CD4-positive, alpha-beta T cell treated with Interleukin-6 at 100 ng/mL for 8 hours (primary cell): ENCODE results near the gene HTR5A.

Source experiments
- DNase-seq: peaks from one replicate; pipeline ENCODE4 v3.0.0-alpha.2; 2020; ENCODE audit warnings: mixed read lengths, low spot score

HTR5A gene

DNA sequence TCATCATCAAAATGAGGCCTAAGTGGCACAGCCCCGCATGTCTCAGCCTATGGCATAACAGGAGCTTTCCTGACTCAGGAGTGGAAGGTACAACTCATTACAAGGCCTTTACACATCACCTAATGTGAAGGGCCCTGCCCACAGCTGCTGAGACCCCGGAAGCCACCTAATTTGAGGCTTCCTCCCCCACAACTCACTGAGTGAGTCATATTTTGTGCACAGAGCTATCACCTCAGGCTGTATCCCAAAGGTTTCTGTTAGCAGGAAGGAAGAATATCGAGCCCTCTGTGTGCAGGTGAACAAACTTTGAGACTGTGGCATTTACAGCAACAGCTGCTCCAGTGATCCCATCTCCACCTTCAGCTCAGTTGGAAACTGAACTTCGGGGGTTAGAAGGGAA lies 20.6 kb downstream of the HTR5A start:
- no peak for DNase-seq

DNA sequence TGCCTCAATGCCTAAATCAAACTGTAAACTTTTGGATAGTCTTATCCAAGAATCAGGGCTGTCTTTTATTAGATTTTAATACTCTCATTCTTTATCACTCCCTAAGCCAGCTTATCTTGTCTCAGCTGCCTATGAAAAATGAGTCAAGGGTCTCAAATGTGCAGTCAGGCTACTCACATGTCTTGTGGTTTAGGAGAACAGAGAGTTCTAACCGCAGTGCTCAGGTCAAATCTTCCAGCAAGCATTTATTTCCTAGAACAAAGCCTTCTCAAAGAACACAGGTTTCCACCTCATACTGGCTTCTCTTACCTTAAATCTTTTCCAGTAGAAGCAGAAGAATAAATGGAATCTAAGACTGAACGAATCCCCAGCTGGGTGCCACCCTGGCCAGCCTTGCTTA lies 23.5 kb downstream of the HTR5A start:
- DNase-seq = no peak

DNA sequence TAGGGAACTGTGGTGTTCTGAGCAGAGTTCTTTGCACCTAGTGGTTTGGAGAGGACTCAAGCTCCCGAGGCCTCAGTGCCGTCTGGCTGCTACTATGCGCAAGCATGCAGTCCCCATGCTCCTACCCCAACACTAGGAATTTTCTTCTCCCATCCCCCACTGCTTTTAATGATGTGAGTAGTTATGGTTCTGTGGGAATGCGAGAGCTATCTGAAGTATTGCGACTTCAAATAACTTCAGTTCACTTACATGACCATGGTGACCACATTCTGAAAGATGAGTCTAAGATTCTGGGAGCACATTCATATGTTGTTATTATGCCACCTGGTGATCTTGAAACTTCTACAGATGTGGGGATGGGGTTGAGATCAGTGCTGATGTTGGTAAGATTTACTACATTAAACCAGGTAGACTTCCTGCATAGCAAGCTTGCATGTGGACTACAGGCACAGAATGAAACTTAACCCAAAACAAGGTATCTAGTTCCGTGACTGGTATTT lies 24.6 kb downstream of the HTR5A start:
- DNase-seq = no peak

DNA sequence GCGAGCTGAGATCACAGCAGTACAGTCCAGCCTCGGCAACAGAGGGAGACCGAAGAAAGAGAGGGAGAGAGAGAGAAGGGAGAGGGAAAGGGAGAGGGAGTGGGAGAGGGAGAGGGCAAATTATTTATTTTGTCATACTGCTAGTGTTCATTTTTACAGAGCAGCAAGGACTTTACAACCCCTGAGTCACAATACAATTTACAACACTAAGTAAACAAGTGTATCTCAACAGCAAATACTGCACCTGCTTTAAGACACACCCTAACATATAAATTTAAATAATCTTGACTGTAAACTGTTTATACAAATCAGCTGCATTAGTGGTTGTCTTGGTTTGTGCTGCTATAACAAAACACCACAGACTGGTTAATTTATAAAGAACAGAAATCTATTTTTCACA lies 27.2 kb downstream of the HTR5A start:
- DNase-seq = no peak

DNA sequence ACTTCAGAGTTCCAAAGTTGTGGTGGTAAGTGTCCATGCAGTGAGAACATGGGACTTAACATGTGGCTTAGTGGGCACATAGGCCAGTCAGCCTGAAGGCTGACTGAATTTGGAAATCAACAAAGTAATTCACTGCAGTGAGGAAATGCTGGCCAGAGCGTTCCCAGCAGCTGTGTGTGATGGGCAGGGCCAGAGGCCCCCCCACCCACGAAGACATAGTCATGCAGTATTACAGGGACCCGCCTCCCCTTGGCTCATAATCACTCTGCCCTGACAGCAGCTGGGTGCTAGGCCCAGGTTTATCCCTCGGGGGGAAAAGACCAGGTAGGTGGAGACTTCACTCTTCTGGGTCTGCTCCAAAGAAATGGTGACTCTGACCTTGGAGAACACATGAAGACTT lies 33.7 kb downstream of the HTR5A start:
- DNase-seq = no peak

DNA sequence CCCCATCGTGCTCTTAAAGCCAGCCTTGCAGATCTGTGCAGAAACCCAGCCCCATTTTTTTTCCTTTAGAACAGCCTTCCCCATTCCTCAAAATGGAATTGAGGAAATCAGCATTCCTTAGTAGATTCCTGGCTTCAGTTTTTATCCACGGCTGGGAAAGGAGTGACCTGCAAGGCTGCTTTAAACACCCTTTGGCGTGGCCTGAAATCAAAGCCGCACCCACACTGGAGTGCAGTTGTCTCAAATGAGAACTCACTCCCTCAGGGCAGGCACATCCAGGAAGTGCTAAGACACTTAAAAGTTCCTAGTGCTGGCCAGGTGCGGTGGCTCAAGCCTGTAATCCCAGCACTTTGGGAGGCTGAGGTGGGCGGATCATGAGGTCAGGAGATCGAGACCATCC lies 34.8 kb downstream of the HTR5A start:
- no peak for DNase-seq

DNA sequence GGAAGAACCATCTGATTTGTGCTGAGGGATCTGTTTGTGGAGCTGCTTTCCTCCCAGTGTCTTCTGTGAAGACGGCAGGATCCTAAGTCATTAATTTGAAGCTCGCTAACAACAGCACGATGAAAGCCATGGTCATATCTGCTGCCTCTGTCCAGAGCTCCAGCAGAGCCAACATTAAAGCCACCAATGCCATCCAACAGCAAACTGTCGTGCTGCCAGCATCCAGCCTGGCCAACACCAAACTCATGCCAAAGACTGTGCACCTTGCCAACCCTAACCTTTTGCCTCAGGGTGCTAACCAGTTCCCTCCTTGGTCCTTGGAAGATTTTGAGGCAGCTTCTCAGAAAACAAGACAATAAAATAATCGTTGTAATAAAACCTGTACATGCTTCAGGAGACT lies 36.2 kb downstream of the HTR5A start:
- DNase-seq = no peak

DNA sequence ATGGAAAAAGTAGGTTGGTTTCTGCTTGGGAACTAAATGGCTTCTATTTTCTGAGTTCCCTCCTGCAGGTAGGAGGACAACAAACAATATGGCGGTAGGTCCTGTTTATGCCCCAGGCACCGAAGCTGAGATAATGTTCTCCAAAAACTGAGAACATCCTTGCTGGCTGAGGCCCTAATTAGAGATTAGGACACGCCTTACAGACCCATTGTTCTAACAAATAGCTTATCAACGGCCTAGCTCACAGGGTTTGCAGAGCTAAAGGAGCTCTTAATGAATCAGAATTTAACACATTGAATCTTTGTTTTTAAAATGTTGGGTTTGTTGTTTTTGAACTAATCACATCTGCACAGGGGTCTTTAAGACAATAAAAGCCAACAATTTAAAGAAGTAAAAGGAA lies 37.0 kb downstream of the HTR5A start:
- no peak for DNase-seq

DNA sequence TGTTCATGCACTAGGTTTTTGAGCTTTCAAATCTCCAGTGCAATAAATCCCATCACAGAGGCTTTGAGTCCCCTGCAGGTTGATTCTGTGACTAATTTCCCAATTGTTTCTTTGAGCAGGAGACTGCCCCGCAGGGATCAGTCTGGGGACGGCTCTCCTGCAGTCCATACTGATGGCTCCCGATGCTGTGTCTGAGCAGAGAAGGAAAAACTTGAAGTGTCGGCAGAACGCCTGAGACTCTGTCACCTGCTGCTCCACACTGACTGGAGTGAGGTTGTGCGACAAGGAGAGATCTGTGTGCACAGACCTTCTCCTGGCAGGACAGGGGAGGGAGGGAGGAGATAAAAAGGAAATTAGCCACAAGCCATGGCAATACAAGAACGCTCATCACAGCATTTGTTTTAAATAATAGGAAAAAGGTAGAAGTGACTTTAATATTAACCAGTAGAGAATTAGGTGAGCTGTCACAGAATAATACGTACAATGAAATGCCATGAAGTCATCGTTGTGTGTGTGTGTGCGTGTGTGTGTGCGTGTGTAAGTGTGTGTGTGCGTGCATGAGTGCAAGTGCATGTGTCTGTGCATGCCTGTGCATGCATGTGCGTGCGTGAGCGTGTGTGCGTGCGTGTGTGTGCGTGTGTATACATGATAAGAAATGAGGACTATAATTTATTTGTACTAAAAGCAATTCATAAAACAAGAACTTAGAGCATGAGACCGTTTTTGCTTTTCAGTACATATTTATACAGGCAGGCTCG lies 38.2 kb downstream of the HTR5A start:
- DNase-seq = no peak

DNA sequence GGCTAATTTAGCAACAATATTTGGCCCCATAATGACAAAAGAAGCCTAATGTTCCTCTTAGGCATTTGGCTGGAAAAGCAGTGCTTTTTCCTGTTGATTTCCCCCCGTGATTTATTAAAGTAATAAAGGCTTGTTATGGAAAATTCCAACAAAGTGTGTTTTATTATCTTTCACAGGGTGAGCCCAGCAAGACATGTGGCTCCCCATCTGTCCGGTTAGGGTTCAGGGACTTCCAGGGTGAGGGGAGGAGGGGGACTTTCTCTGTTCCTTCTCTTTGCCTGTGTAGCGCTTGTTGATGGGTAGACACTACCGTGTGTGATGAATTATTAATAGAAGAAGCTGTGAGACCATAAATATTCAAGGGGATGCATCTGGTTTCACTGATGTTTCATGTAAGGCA lies 39.0 kb downstream of the HTR5A start:
- no peak for DNase-seq

DNA sequence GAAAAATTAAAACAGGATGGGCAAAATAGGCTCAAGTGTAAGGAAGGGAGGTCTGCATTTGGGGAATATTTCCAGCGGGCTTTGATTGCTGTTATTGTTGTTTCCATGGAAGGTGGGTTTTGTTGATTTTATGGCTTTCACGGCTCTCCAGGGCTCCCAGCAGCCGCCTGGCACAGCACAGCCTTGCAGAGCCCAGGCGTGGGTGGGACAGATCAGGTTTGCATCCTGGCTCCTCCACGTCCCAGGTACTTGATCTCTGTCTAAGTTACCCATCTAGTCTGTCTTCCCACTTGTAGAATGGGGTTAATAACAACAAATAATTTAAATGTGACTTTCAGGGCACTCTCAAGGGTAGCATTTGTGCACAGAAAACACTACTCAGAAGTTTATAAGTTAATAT lies 45.2 kb downstream of the HTR5A start:
- DNase-seq = no peak

DNA sequence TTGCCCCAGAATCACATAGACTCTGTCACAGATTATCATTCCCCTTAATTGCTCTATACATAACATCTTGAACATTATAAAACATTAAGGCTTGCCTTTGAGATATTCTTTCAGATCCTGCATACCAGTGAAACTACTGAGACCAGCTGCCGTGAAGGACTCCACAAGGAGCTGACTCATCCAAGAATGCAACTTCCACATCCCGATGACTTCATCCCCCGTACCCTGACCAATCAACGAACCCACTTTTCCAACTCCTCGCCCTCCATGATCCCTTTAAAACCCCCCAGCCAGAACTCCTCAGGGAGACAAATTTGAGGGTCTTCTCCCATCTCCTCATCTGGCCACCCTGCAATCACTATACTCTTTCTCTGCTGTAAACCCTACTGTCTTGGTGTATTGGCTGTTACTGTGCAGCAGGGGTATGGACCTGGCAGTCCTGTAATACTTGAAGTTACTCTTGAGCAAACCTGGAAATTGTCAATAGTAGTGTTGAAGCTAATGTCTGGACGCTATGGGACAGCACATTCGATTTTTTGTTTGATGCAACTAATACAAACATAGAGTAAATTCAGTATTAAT lies 49.8 kb downstream of the HTR5A start:
- no peak for DNase-seq

DNA sequence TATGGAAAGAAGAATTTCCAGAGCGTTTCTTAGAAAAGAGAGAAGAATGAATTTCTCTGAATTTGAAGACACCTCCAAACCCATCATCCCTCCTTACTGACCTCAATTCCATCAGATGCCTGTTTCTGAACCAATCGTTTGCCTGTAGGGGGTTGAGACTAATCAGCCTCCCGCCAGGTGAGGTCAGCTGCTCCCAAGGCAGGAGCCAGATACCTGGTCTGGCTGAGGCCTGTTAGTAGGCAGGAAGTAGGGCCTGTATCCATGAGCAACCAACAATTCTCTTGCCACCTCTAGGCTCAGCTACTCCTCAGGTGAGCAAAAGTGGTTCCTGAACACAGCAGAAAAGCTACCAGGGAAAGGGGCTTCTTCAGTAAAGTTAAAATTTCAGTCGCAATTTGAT lies 50.3 kb downstream of the HTR5A start:
- DNase-seq = no peak

DNA sequence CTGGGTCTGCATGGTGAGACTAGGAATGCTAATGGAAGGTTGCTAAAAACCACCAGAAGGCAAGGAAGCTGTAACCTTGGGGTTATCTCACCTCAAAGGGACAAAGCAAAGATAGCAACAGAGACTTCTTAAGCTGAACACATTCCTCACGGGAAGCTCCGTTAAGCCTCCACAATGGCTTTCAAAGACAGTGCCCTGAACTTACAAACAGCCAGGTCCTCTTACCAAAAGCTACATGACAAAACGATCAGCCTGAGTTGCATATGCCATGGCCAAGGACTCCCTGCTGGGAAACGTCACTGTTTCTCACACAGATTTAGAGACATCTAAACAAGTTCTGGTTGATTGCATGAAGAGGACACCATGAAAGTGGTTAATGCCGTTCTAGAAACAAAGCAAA lies 52.7 kb downstream of the HTR5A start:
- DNase-seq = no peak

DNA sequence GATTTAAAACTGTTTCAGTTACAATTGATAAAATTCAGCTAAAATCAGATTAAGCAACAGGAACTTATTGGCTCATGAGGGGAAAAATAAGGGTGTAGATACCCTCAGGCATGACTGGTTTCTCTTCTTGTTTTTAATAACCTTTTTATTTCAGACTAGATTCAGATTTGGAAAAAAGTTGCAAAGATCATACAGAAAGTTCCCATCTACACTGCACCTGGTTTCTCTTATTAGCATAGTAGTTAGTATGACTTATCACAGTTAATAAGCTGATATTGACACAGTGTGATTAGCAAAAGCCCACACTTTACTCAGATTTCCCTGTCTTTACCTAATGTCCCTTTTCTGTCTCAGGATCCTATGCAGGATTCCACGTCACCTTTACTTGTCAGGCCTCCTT lies 53.3 kb downstream of the HTR5A start:
- no peak for DNase-seq

DNA sequence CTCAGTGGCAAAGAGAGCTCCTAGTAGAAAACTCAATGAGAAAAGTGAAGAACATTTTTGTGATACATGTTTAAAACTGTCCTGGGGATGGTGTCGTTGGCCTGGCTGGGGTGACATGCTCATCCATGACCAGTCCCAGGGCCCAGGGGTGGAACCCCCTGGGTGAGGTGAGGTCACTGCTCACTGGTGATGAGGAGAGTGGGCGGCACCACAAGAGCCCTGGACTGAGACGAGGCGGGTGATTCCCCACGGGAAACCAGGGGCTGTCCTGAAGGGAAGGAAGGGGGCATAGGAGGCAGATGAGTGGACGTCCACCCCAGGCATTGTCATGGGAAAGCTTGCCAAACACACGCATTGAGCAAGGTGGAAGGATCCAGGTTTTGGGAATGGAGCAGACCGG lies 54.6 kb downstream of the HTR5A start:
- DNase-seq = no peak

DNA sequence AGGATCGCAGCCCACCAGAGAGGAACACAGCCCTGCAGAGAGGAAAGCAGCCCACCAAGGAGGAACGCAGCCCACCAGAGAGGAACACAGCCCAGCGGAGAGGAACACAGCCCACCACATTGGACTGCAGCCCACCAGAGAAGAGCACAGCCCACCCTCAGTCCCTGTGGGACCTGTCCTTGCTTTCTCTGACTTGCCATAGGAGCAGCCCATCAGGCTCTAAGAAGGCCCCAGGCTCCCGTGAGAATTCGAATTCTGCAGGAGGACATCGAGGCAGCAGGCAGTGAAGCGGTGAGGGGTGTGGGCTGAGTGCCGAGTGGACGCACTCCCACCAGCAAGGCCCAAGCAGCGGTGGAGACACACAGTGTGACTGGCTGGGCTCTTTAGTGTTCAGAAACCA lies 59.1 kb downstream of the HTR5A start:
- DNase-seq = no peak

DNA sequence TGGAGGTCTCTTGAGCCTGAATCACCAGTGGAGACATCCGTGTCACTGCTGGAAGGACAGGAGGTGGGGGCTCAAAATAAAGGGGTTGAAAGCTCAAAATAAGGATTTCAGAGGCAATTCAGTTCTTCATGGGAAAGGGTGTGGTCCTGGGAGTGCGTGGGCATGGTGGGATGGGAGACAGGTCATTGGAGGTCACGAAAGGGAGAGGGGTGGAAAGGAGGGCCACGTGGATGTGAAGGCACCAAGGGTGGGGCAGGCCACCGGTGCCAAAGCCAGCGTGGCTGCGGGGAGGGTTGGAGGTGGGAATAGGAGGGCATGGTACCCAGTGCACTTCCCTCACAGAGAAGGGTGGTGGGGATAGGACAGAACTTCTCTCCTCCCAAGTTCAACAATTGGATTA lies 59.7 kb downstream of the HTR5A start:
- no peak for DNase-seq

DNA sequence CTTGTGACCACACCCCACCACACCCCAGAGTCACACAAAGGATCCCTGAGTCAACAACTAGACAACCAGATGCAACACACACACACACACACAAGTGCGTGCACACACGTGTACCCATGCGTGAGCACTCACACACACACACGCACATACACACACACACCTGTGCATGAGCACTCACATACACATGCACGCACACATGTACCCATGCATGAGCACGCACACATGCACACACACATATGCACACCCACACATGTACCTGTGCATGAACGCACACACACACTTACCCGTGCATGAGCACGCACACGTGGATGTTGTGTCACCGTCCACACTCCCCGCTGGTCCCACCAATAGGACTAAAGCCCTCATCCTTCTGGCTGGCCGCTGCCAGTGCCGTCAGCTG lies 60.4 kb downstream of the HTR5A start:
- DNase-seq = no peak

DNA sequence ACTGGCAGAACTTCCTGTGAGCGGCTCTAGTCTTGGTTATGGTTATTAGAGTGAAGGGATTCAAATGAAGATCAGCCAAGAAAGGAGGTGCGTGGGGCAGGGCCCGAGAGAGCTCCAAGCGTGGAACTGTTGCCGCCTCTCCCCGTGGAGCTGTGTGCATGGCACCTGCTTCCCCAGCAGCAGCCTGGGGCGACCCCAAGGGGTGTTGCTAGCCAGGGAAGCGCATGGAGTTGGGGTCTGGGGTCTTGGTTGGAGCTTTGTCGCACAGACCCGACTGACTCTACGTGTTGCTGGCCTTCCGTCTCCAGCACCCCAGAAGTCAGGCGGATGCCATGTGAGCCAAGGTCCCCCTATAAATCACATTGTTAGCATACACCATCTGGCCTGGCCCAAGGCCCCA lies 61.0 kb downstream of the HTR5A start:
- no peak for DNase-seq

DNA sequence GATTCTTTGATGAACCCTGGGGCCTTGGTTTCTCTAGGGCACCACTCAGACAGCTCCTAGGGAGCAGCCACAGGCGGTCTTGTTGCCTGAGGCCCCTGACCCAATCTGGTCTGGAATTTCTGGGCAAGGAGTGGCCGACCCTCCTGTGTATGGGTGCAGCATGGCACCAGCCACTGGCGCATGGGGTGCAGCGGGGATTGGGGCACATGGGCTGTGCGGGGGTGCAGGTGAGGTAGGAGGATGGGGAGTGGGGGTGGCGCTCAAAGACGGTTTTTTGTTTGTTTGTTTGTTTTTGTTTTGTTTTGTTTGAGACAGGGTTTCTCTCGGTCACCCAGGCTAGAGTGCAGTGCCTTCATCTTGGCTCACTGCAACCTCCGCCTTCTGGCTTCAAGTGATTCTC lies 62.3 kb downstream of the HTR5A start:
- DNase-seq = no peak

DNA sequence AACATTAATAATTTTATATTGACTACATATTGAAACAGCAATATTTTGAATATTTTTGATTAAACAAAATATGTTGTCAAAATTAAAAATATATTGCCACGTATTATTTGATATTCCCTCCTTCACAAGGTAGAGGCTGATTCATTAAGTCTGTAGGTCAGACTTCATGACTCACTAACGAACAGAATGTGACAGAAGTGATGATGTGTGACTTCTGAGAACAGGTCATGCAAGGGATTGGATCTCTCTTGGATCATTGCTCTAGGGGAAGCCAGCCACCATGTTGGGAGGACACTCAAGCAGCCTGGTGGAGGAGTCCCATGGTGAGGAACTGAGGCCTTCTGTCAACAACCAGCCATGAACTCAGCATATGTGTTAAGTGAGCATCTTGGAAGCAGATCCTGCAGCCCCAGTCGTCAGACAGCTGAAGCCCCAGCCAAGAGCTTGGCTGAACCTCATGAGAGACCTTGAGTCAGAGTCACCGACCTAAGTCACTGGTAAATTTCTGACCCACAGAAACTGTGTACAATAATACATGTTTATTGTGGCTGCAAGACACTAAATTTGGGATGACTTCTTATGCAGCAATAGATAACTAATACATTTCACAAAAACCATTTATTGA lies 66.6 kb downstream of the HTR5A start:
- DNase-seq = no peak
